K562 (cell line): ENCODE measurements around the gene WDR20.

Experiments used
- BRF2 ChIP-seq: IDR thresholded peaks from 3 replicates; pipeline ENCODE4 v1.6.1; 2011; ENCODE audit warnings: borderline replicate concordance, mild to moderate bottlenecking; ENCODE audit not compliant: insufficient read length, insufficient read depth
- CHD1 ChIP-seq: fragments of 200-600 bp; sonication (generic); IDR thresholded peaks from one replicate; pipeline ENCODE4 v1.6.1; 2012; ENCODE audit warnings: mild to moderate bottlenecking, moderate library complexity, low read length, inconsistent platforms
- CTCF ChIP-seq, 3 experiments: IDR thresholded peaks in 2 of 3; conservative IDR thresholded peaks in 1 of 3; 2 replicates each; pipeline ENCODE4 v1.5.1; 2011 to 2012; ENCODE audit warnings: low read length in 3 of 3, mild to moderate bottlenecking in 3 of 3, control low read depth in 2 of 3, improper control_type of control experiment in 1 of 3, inconsistent platforms in 1 of 3, low read depth in 1 of 3, mixed read lengths in 1 of 3, moderate library complexity in 1 of 3; ENCODE audit not compliant: insufficient read depth in 2 of 3
- ELF4 ChIP-seq: fragments of 450-650 bp; formaldehyde crosslinking; IDR thresholded peaks from 2 replicates; pipeline ENCODE4 v1.4.0; 2022; ENCODE audit warnings: missing genetic modification characterization
- EP400 ChIP-seq: fragments of 450-650 bp; IDR thresholded peaks from 2 replicates; pipeline ENCODE4 v1.6.1; 2017; ENCODE audit warnings: antibody characterized with exemption, mild to moderate bottlenecking, moderate library complexity
- MAFK ChIP-seq: IDR thresholded peaks from 2 replicates; pipeline ENCODE4 v1.6.1; 2011; ENCODE audit warnings: low read length, improper control_type of control experiment
- MYC ChIP-seq, 2 experiments: fragments of 250-450 bp in 1 of 2; sonication (Bioruptor Pico) in 1 of 2; IDR thresholded peaks; 2 replicates each; pipeline versions ENCODE4 v1.5.1 to v1.6.1; 2012 to 2021; ENCODE audit warnings: low read depth in 2 of 2, borderline replicate concordance in 1 of 2, improper control_type of control experiment in 1 of 2, low read length in 1 of 2, mild to moderate bottlenecking in 1 of 2, moderate library complexity in 1 of 2
- SIX5 ChIP-seq, 2 experiments: IDR thresholded peaks; 2 replicates each; pipeline ENCODE4 v1.6.1; 2011; ENCODE audit warnings: low read length in 2 of 2, borderline replicate concordance in 1 of 2, low read depth in 1 of 2, mild to moderate bottlenecking in 1 of 2, moderate library complexity in 1 of 2; ENCODE audit not compliant: insufficient read depth in 1 of 2
- TSHZ1 ChIP-seq: fragments of 250-450 bp; sonication (Bioruptor Pico); IDR thresholded peaks from 2 replicates; pipeline ENCODE4 v1.4.0; 2020; ENCODE audit warnings: mild to moderate bottlenecking, moderate library complexity
- USF1 ChIP-seq: sonication (generic); formaldehyde crosslinking; IDR thresholded peaks from 2 replicates; pipeline ENCODE4 v1.9.0; 2022; ENCODE audit warnings: mild to moderate bottlenecking, missing genetic modification reagents
- XRCC4 ChIP-seq: IDR thresholded peaks from one replicate; pipeline ENCODE4 v1.6.1; 2011; ENCODE audit not compliant: insufficient read depth, insufficient read length; ENCODE audit errors: extremely low read depth
- ZNF512 ChIP-seq: IDR thresholded peaks from 2 replicates; pipeline ENCODE4 v1.6.1; 2016; ENCODE audit warnings: missing genetic modification characterization, missing compliant biosample characterization

GRCh38 chr14:102185360-102185759 is 45.7 kb downstream of the WDR20 start:
- TF ChIP-seq MYC (IDR thresholded peaks at IDR 0.05; ENCODE audit: low read depth, low read length): peak; percentile 47; the same call in 1 of the 2 replicates
- TF ChIP-seq MYC (CRISPR knock-in tag; IDR thresholded peaks at IDR 0.05; ENCODE audit: borderline replicate concordance, low read depth): no peak
- TF ChIP-seq TSHZ1: no peak
- TF ChIP-seq ELF4 (CRISPR knock-in tag): no peak
- no peak for TF ChIP-seq SIX5 (IDR thresholded peaks at IDR 0.05; ENCODE audit: borderline replicate concordance in 1 of 2, insufficient read depth in 1 of 2, low read depth in 1 of 2, low read length in 2 of 2)
- no peak for TF ChIP-seq ZNF512 (tag)
- no peak for TF ChIP-seq BRF2
- TF ChIP-seq CHD1: no peak
- TF ChIP-seq USF1: no peak
- peak in 2 of 3 experiments; percentile 7 to 13; a peak in 2 of 6 replicates for TF ChIP-seq CTCF (IDR thresholded peaks at IDR 0.05 in 2 of 3, conservative IDR thresholded peaks at IDR 0.05 in 1 of 3; ENCODE audit: insufficient read depth in 2 of 3, low read depth in 1 of 3, low read length in 3 of 3)
- no peak for TF ChIP-seq MAFK
- peak; percentile 40; the same call in 1 of the 2 replicates for TF ChIP-seq EP400
- no peak for TF ChIP-seq XRCC4
